Mesenchymal stem cell (in vitro differentiated cells and primary cell): ENCODE data around the gene CCDC85A.
"Not testable (repeated sequence)": the region's sequence is repeated elsewhere in the genome, so short reads cannot be mapped to it uniquely, and the experiment has no call there.

Source experiments
- DNase-seq: peaks from one replicate; pipeline ENCODE4 v3.0.0-alpha.2; 2013
- H2AFZ ChIP-seq: one replicate; pipeline ENCODE4 v1.6.1; 2013; ENCODE audit warnings: low read depth, mild to moderate bottlenecking, control low read depth, inconsistent platforms, low read length, moderate library complexity
- H2AK5ac ChIP-seq: 2 replicates; pipeline ENCODE4 v1.6.1; 2013; ENCODE audit warnings: low read length, moderate library complexity, mild to moderate bottlenecking, inconsistent platforms; ENCODE audit not compliant: severe bottlenecking
- H2BK120ac ChIP-seq: one replicate; pipeline ENCODE4 v1.6.1; 2013; ENCODE audit warnings: low read depth, mild to moderate bottlenecking, inconsistent platforms, low read length, moderate library complexity
- H2BK12ac ChIP-seq, 2 experiments: one replicate each; pipeline ENCODE4 v1.6.1; 2013; ENCODE audit warnings: inconsistent platforms in 2 of 2, low read length in 2 of 2, mild to moderate bottlenecking in 2 of 2, moderate library complexity in 2 of 2, control low read depth in 1 of 2
- H2BK15ac ChIP-seq: one replicate; pipeline ENCODE4 v1.6.1; 2013; ENCODE audit warnings: mild to moderate bottlenecking, low read depth, inconsistent platforms; ENCODE audit not compliant: poor library complexity, severe bottlenecking
- H2BK5ac ChIP-seq: 2 replicates; pipeline ENCODE4 v1.6.1; 2013; ENCODE audit warnings: low read depth, mild to moderate bottlenecking, low read length, control low read depth, inconsistent platforms; ENCODE audit not compliant: poor library complexity, severe bottlenecking
- H3K14ac ChIP-seq, 2 experiments: one replicate each; pipeline ENCODE4 v1.6.1; 2013; ENCODE audit warnings: inconsistent platforms in 2 of 2, low read length in 2 of 2, control low read depth in 1 of 2, mild to moderate bottlenecking in 1 of 2, moderate library complexity in 1 of 2
- H3K18ac ChIP-seq, 2 experiments: one replicate each; pipeline ENCODE4 v1.6.1; 2013; ENCODE audit warnings: inconsistent platforms in 2 of 2, low read length in 2 of 2, control low read depth in 1 of 2, low read depth in 1 of 2, mild to moderate bottlenecking in 1 of 2
- H3K23ac ChIP-seq, 2 experiments: one replicate each; pipeline ENCODE4 v1.6.1; 2013; ENCODE audit warnings: inconsistent platforms in 2 of 2, low read length in 2 of 2, mild to moderate bottlenecking in 2 of 2, moderate library complexity in 2 of 2, control low read depth in 1 of 2
- H3K27ac ChIP-seq: 2 replicates; pipeline ENCODE4 v1.5.1; 2013; ENCODE audit warnings: mild to moderate bottlenecking, moderate library complexity, low read length, control low read depth, inconsistent platforms; ENCODE audit not compliant: poor library complexity, severe bottlenecking
- H3K27me3 ChIP-seq, 2 experiments: 2 replicates each; pipeline versions ENCODE4 v1.6.1 to v1.7.0; 2013; ENCODE audit warnings: low read length in 2 of 2, mild to moderate bottlenecking in 2 of 2, moderate library complexity in 2 of 2, control low read depth in 1 of 2, inconsistent platforms in 1 of 2; ENCODE audit not compliant: control insufficient read depth in 1 of 2, insufficient read depth in 1 of 2
- H3K36me3 ChIP-seq, 2 experiments: 2 replicates each; pipeline versions ENCODE4 v1.6.1 to v1.7.0; 2013; ENCODE audit warnings: low read length in 2 of 2, control low read depth in 1 of 2, inconsistent platforms in 1 of 2, low read depth in 1 of 2, mild to moderate bottlenecking in 1 of 2; ENCODE audit not compliant: insufficient read depth in 2 of 2, control insufficient read depth in 1 of 2
- H3K4ac ChIP-seq, 2 experiments: one replicate each; pipeline ENCODE4 v1.6.1; 2013; ENCODE audit warnings: inconsistent platforms in 2 of 2, low read length in 2 of 2, mild to moderate bottlenecking in 2 of 2, moderate library complexity in 2 of 2, control low read depth in 1 of 2, low read depth in 1 of 2
- H3K4me1 ChIP-seq: 2 replicates; pipeline ENCODE4 v1.6.1; 2013; ENCODE audit warnings: low read depth, low read length, control low read depth; ENCODE audit not compliant: control insufficient read depth, insufficient read depth
- H3K4me2 ChIP-seq: 2 replicates; pipeline ENCODE4 v1.6.1; 2013; ENCODE audit warnings: low read length, mild to moderate bottlenecking, inconsistent platforms; ENCODE audit not compliant: poor library complexity, severe bottlenecking
- H3K4me3 ChIP-seq, 2 experiments: 2 replicates each; pipeline versions ENCODE4 v1.5.1 to v1.7.0; 2013; ENCODE audit warnings: low read length in 2 of 2, mild to moderate bottlenecking in 2 of 2, control low read depth in 1 of 2, low read depth in 1 of 2; ENCODE audit not compliant: insufficient read depth in 1 of 2
- H3K79me1 ChIP-seq: replicated peaks from 2 replicates; pipeline ENCODE4 v1.6.1; 2013; ENCODE audit warnings: mild to moderate bottlenecking, control low read depth, low read length, inconsistent platforms; ENCODE audit not compliant: poor library complexity, severe bottlenecking
- H3K9ac ChIP-seq: 2 replicates; pipeline ENCODE4 v1.7.0; 2013; ENCODE audit warnings: mild to moderate bottlenecking, low read length, moderate library complexity
- H3K9me3 ChIP-seq: 2 replicates; pipeline ENCODE4 v1.7.0; 2013; ENCODE audit warnings: mild to moderate bottlenecking, low read length; ENCODE audit not compliant: control insufficient read depth
- H4K8ac ChIP-seq: one replicate; pipeline ENCODE4 v1.6.1; 2013; ENCODE audit warnings: inconsistent platforms, mild to moderate bottlenecking, low read length, moderate library complexity
- H4K91ac ChIP-seq: one replicate; pipeline ENCODE4 v1.6.1; 2013; ENCODE audit warnings: mild to moderate bottlenecking, low read length, inconsistent platforms
- WGBS: methylation state at CpG from one replicate; pipeline ENCODE4 v1.1.7; 2013; ENCODE audit warnings: mixed read lengths; 5-methylcytosine and 5-hydroxymethylcytosine counted together

Gene CCDC85A

GRCh38 chr2:56148825-56149224, 35.0 kb upstream of the CCDC85A start:
- Histone ChIP-seq H3K4ac (no peak overlapping the region), H2BK5ac (no peak overlapping the region), H2BK12ac (no peak overlapping the region), H3K4me3 (no peak overlapping the region), H3K36me3 (no peaks in the 10 kb centered on the region), H3K9ac (no peak overlapping the region), H2AK5ac (no peak overlapping the region), H2AFZ (no peak overlapping the region), H2BK120ac (no peak overlapping the region), H4K8ac (no peak overlapping the region), H3K79me1 (no peaks in the 10 kb centered on the region), H4K91ac (no peak overlapping the region), H3K14ac (no peak overlapping the region), H3K23ac (no peak overlapping the region), H3K4me1 (no peaks in the 10 kb centered on the region), H3K18ac (no peak overlapping the region), H2BK15ac (no peak overlapping the region), H3K4me2 (no peak overlapping the region), H3K27ac (no peak overlapping the region), H3K27me3 (peaks cover 0 to 4% of the 10 kb centered on the region in 2 experiments), H3K9me3 (no peaks in the 10 kb centered on the region)
- 88% methylated on average over 1 of the region's 3 CpGs for WGBS
- no peak for DNase-seq

- Histone ChIP-seq H3K36me3 (no peaks in the 10 kb centered on the region), H2BK15ac (no peak overlapping the region), H2AK5ac (no peak overlapping the region), H3K4me3 (no peak overlapping the region), H3K4ac (no peak overlapping the region), H3K27ac (no peak overlapping the region), H3K18ac (no peak overlapping the region), H3K23ac (no peak overlapping the region), H2BK120ac (no peak overlapping the region), H3K14ac (no peak overlapping the region), H3K4me2 (no peak overlapping the region), H4K91ac (no peak overlapping the region), H2BK12ac (no peak overlapping the region), H2BK5ac (no peak overlapping the region), H4K8ac (no peak overlapping the region), H3K27me3 (peaks cover 0 to 4% of the 10 kb centered on the region in 2 experiments), H3K9ac (no peak overlapping the region), H3K4me1 (no peaks in the 10 kb centered on the region), H3K9me3 (no peaks in the 10 kb centered on the region), H3K79me1 (no peaks in the 10 kb centered on the region), H2AFZ (no peak overlapping the region)
- WGBS, result 65% methylated on average over 1 of the region's 2 CpGs
- no peak for DNase-seq
These were observed 31.9 kb upstream of the CCDC85A start for GRCh38 chr2:56151841-56152240.

GRCh38 chr2:56155188-56155587, 28.6 kb upstream of the CCDC85A start:
- Histone ChIP-seq H4K91ac (no peak overlapping the region), H3K4me1 (no peaks in the 10 kb centered on the region), H3K4ac (no peak overlapping the region), H3K4me3 (no peak overlapping the region), H2BK15ac (no peak overlapping the region), H3K36me3 (no peaks in the 10 kb centered on the region), H3K18ac (no peak overlapping the region), H4K8ac (no peak overlapping the region), H3K9me3 (no peaks in the 10 kb centered on the region), H3K27ac (no peak overlapping the region), H3K79me1 (no peaks in the 10 kb centered on the region), H3K27me3 (no peaks in the 10 kb centered on the region), H3K23ac (no peak overlapping the region), H2BK12ac (no peak overlapping the region), H2BK120ac (no peak overlapping the region), H2BK5ac (no peak overlapping the region), H2AK5ac (no peak overlapping the region), H3K14ac (no peak overlapping the region), H3K4me2 (no peak overlapping the region), H2AFZ (no peak overlapping the region), H3K9ac (no peak overlapping the region)
- 60% methylated on average over 2 of the region's 2 CpGs for whole genome bisulfite sequencing
- DNase-seq, result no peak

GRCh38 chr2:56159875-56160274, 23.9 kb upstream of the CCDC85A start:
- not testable (repeated sequence) for H3K79me1 ChIP-seq, H3K4me2 ChIP-seq, H3K9ac ChIP-seq, H3K14ac ChIP-seq, H3K36me3 ChIP-seq, DNase-seq, H3K23ac ChIP-seq, H2AFZ ChIP-seq, H3K18ac ChIP-seq, H4K91ac ChIP-seq, H3K27ac ChIP-seq, H3K4me3 ChIP-seq, H2BK12ac ChIP-seq, H3K9me3 ChIP-seq, H2BK120ac ChIP-seq, H3K4me1 ChIP-seq, H3K4ac ChIP-seq, H4K8ac ChIP-seq, H2BK5ac ChIP-seq, H2AK5ac ChIP-seq, H3K27me3 ChIP-seq, H2BK15ac ChIP-seq
- WGBS, result 66% methylated on average over 5 of the region's 5 CpGs
